ENCODE data around the gene CD19. TPM values are rescaled to one million over a fixed set of nuclear protein-coding genes. Genes with fewer than 3 reads are reported as not detected.

The CD19 gene
- total and polyA plus RNA-seq, 10 of the 15 experiments (the other 5 are each of a cell fraction or from before 2014, with no cell fraction given) = 1.2 to 125 (median 77.2) TPM

DNA sequence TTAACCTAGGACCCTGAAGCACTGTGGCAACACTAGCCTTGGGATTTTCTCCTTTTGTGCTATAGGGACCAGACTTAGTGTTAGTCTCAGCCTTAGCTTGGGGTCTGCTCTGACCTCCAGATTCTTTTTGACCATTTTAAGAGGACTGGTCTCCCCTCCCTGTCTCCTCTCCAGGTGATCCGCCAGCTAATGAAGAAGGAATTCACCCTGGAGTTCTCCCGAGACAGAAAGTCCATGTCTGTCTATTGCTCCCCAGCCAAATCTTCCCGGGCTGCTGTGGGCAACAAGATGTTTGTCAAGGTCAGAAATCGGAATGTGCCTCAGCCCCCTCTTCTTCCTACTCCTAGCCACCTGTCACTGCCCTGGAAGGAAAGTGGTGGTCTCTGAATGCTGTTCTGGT lies 33.9 kb upstream of the CD19 start:
- Histone ChIP-seq H3K4me1 (ENCODE audit: control insufficient read depth, insufficient read depth, low read length) (no peaks in the 10 kb centered on the region; the same call in 1 of the 2 replicates), H3K27ac (ENCODE audit: control insufficient read depth, insufficient read depth) (no peak overlapping the region), H3K4me3 (no peak overlapping the region), H3K4me2 (ENCODE audit: control insufficient read depth, insufficient read depth) (no peak overlapping the region), H2AFZ (ENCODE audit: control insufficient read depth, low read depth, low read length) (no peak overlapping the region), H3K79me2 (ENCODE audit: control insufficient read depth, insufficient read depth, low read length) (no peaks in the 10 kb centered on the region), H3K27me3 (replicated peaks in 1 of 2; ENCODE audit: control insufficient read depth in 2 of 2, insufficient read depth in 2 of 2, low read length in 1 of 2) (no peaks in the 10 kb centered on the region), H3K9me3 (replicated peaks; ENCODE audit: control insufficient read depth, insufficient read depth, low read length) (no peaks in the 10 kb centered on the region), H3K9ac (ENCODE audit: control insufficient read depth, insufficient read depth, low read length) (no peak overlapping the region), H3K36me3 (ENCODE audit: control insufficient read depth in 2 of 2, insufficient read depth in 2 of 2, low read length in 1 of 2) (no peaks in the 10 kb centered on the region), H4K20me1 (ENCODE audit: control insufficient read depth, insufficient read depth) (no peaks in the 10 kb centered on the region)
- WGBS (ENCODE audit: insufficient coverage, insufficient replicate concordance, low lambda C conversion rate, missing lambda C conversion rate) = 99% methylated on average over 4 of the region's 4 CpGs
- ChIA-PET RAD21 (ENCODE audit: unreplicated experiment) (interaction anchor here (2.3 kb wide), 1 partner anchor 26 kb away, joined by 16 read pairs; no protein-coding TSS in a partner anchor), CTCF (interaction anchor here (1.3 to 1.4 kb wide), 2 partner anchors 47 to 51 kb away, joined by 3 to 4 read pairs; no protein-coding TSS in a partner anchor), SMC1A (ENCODE audit: uncharacterized antibody, unreplicated experiment) (no interaction called here), POLR2A (no interaction called here)
- TF ChIP-seq FOXM1 (IDR thresholded peaks at IDR 0.05; ENCODE audit: low read depth, low read length) = no peak
- TF ChIP-seq TARDBP (IDR thresholded peaks at IDR 0.05; ENCODE audit: borderline replicate concordance) = no peak
- no peak for TF ChIP-seq KDM1A (IDR thresholded peaks at IDR 0.05; ENCODE audit: borderline replicate concordance)
- TF ChIP-seq IKZF1 (conservative IDR thresholded peaks at IDR 0.05) = no peak
- TF ChIP-seq MXI1 (IDR thresholded peaks at IDR 0.05; ENCODE audit: low read depth, low read length) = no peak
- TF ChIP-seq SMC3 (IDR thresholded peaks at IDR 0.05; ENCODE audit: borderline replicate concordance, low read length) = no peak
- TF ChIP-seq, protein P1, sequence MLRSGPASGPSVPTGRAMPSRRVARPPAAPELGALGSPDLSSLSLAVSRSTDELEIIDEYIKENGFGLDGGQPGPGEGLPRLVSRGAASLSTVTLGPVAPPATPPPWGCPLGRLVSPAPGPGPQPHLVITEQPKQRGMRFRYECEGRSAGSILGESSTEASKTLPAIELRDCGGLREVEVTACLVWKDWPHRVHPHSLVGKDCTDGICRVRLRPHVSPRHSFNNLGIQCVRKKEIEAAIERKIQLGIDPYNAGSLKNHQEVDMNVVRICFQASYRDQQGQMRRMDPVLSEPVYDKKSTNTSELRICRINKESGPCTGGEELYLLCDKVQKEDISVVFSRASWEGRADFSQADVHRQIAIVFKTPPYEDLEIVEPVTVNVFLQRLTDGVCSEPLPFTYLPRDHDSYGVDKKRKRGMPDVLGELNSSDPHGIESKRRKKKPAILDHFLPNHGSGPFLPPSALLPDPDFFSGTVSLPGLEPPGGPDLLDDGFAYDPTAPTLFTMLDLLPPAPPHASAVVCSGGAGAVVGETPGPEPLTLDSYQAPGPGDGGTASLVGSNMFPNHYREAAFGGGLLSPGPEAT (IDR thresholded peaks at IDR 0.05; ENCODE audit: low read depth) = no peak
- TF ChIP-seq STAT3 (IDR thresholded peaks at IDR 0.05; ENCODE audit: low read depth, low read length) = no peak
- no peak for TF ChIP-seq ZNF207 (IDR thresholded peaks at IDR 0.05; ENCODE audit: borderline replicate concordance)
- no peak for TF ChIP-seq TCF12 (IDR thresholded peaks at IDR 0.05; ENCODE audit: low read depth, low read length)
- no peak for TF ChIP-seq SMARCA5 (IDR thresholded peaks at IDR 0.05)
- TF ChIP-seq ATF7 (IDR thresholded peaks at IDR 0.05; ENCODE audit: low read depth) = no peak
- TF ChIP-seq HDAC2 (IDR thresholded peaks at IDR 0.05) = no peak
- TF ChIP-seq MEF2B (IDR thresholded peaks at IDR 0.05; ENCODE audit: partially characterized antibody, poor library complexity, severe bottlenecking) = no peak
- no peak for TF ChIP-seq ZNF217 (IDR thresholded peaks at IDR 0.05)
- TF ChIP-seq CHD2 (IDR thresholded peaks at IDR 0.05; ENCODE audit: borderline replicate concordance, low read depth, low read length) = no peak
- TF ChIP-seq HDGF (IDR thresholded peaks at IDR 0.05) = no peak
- TF ChIP-seq PML (IDR thresholded peaks at IDR 0.05; ENCODE audit: low read length) = no peak
- no peak for TF ChIP-seq ZNF384 (IDR thresholded peaks at IDR 0.05; ENCODE audit: borderline replicate concordance, low read depth, low read length)
- ATAC-seq (no peak), DNase-seq (ENCODE audit: low read depth, low spot score) (no peak), FAIRE-seq (no peak)
- BruUV-seq (replicated peaks) = no TSS peak
- intact Hi-C loops (cut with micrococcal nuclease; ENCODE audit: unreplicated experiment) = no loop called here
- in situ Hi-C loops (cut with MboI) = no loop called here

Measured in GM12878 (cell line).